T-helper 9 cell (primary cell): ENCODE measurements around the gene ABTB2.

Experiments used
- DNase-seq: peaks from one replicate; pipeline ENCODE4 v3.0.0-alpha.2; 2020

The ABTB2 gene

DNA sequence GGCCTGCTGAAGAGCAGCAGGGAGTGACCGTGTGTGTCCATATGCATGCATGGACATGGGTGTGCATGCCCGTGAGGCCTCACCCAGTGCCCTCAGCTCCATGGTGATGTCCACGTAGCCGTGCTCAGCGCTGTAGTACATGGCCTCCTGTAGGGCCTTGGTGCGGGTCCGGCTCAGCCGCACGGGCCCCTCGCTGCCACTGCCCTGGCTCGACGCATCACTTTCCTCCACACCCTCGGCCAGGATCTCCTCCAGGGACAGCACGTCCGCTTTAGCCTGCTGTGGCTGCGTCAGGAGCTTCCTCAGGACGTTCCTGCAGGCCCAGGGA is 195.4 kb downstream of the ABTB2 start:
- DNase-seq, result no peak

DNA sequence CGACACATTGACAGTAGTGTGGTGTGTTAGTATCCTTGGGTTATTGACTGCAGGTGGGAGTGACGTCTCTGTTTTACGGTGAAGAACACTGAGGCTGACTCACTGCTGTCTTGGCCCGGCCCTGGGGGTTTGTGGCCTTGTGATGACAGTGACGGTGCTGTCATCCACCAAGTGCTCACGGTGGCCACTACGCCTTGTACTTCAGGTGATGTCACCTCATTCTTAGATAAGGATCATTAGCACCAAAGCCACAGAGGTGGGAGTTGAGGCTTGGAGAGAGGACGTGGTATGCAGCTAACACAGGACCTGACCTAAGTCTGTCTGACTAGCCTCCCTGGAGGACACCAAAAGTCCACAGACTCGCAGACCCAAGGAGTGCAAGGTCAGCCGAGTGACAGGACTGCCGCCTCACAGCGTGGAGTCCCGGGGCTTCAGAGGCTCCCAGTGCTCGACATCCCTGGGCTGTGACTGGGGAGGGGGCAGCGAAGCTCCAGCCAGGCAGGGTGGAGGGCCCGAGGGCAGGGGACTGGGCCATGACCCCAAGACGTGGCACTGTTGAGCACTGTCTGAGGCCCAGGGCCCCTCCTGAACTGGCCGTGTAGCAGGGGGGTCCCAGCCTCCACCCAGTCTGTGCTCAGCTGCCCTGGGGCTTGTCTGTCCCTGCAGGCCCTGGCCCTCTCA is 195.9 kb downstream of the ABTB2 start:
- DNase-seq, result no peak

DNA sequence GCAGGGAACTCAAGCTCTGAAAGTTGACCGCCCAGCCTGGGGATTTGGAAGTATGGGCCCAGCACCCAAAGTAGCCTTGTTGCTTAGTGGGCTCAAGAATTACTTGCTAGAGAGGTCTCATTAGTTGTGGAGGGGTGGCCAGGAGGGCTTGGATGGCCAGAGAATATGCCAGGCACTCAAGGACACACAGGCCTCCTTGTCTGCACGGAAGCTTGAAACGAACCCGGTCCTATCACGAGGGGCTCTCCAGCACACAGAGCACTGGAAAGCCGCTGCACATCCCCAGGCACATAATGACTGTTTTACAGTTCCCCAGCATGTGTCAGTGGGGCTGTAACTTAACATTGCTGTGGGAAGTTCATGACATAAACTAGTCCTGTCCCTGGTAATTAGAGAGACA is 196.4 kb downstream of the ABTB2 start:
- no peak for DNase-seq

DNA sequence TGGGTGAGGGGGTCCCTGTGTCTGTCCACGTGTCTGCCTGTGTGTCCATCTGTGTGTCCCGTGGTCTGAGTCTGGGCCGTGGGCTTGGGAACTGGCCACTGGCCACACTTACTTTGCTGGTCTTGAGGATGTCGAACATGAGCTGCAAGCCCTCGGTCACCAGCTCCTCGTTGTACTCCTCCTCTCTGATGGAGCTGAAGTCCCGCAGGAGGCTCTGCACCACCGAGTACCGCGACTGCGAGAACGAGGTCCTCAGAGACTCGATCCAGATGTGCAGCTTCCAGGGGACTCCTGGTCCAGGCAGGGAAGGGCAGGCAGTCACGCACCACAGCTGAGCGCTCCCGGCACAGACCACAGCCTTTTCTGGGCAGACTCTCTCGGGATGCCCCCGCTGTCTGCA is 197.0 kb downstream of the ABTB2 start:
- no peak for DNase-seq

DNA sequence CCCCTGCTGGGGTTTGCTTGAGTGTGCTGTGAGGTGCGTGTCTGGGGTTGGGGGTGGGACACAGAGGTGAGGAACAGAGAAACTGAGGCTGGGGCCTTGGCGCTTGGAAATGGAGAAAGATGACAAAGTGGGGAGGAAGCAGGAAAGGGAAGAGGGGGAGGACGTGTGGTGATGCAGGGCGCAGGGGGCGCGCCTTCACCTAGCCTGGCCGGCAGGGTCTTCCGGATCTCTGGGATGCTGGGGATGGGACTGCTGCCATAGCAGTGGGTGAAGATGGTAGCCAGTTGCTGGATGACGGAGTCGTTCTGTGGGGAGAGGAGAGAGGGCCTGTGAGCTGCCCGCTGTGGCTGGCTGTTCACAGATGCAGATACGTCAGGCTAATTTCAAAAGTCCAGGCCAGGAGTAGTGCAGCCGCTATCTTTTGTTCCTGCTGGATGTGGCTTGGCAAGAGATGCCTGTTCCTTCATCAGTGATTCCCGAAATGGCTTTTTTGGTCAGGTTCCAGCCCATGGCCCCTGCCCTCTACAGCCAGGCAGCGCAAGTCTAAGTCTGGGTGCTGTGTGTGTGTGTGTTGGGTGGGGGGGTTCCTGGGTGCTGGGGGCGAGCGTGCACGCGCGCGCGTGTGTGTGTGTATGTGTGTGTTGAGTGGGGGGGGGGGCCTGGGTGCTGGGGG is 197.6 kb downstream of the ABTB2 start:
- no peak for DNase-seq

DNA sequence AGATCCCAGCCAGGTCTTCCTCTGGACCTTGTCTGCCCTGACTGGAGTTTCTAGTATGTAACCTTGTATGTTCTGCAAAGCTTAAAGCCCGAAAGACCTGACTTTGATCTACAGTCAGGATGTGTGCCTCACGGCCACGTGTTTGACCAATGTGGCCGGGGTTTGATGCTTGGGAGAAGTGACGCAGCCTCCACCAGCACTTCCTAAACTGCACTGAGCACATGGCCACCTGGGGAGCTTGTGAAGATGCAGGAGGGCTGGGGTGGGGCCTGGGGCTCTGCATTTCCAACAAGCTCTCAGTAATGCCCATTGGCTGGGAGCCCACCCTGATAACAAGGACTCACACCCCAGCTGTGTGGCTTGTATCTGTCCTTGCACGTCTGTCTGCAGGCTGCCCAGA is 199.1 kb downstream of the ABTB2 start:
- no peak for DNase-seq

DNA sequence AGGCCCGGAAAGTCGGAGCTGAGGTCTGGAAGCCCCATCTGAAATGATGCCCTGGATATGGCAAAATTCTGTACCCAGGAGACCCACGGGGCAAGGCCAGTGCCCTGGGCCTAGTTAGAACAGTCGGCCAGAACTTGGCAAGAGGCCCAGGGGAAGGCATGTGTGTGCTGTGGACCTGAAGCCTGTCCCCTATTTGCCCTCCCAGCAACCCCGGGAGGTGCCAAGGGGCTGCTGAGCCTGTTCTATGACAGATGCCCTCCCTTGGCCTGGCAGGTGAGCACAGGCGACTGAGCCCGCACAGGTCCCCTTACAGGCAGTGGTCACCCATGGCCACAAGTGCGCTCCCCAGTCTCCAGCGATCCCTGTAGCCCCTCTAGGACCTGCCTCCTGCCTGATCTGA is 200.6 kb downstream of the ABTB2 start:
- DNase-seq, result no peak

DNA sequence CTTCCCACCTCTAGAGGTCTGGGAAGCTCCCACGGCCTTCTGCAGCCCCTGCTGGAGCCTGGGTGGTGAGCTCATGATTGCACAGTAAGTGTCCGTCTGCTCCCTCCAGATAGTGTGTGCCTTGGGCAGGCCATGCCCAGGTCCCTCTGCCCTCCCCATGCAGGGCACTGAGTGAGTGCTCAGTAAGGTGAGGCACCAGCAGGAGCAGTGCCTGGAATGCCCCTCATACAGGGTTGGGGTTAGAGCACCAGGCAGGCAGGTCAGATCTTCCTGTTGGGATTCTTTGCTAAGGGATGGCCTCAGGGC is 202.1 kb downstream of the ABTB2 start:
- no peak for DNase-seq

DNA sequence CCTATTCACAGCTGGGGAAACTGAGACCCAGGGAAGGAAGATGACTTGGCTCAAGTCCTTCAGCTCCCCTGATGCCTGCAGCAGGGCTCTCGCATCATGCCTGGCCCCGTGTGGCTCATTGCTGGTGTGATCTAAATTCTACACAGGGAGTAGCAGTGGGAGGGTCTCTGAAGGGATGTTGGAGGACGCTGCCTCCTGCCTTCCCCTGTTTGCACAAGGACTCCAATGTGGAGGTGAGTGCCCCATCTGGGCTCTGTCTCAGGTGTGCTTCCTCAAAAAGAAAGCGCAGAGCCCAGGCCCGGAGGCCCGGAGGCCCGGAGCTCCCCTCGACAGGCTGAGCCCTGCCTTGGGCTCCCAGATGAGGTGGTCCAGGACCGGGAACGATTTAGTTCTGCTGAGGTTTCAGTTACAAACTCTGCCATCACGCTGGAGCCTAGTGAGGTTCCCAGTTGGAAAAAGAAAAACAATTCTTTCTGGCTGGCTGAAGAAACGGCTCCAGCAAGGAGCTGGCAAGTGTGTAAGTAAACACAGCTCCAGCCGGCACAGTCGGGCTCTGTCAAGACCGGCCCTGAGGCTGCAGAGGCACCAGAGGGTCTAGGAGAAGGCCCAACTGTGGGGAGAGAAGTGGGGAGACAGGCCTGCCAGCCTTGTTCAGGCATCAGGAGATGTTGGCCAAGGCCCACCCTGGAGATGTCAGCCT is 202.6 kb downstream of the ABTB2 start:
- DNase-seq, result no peak

DNA sequence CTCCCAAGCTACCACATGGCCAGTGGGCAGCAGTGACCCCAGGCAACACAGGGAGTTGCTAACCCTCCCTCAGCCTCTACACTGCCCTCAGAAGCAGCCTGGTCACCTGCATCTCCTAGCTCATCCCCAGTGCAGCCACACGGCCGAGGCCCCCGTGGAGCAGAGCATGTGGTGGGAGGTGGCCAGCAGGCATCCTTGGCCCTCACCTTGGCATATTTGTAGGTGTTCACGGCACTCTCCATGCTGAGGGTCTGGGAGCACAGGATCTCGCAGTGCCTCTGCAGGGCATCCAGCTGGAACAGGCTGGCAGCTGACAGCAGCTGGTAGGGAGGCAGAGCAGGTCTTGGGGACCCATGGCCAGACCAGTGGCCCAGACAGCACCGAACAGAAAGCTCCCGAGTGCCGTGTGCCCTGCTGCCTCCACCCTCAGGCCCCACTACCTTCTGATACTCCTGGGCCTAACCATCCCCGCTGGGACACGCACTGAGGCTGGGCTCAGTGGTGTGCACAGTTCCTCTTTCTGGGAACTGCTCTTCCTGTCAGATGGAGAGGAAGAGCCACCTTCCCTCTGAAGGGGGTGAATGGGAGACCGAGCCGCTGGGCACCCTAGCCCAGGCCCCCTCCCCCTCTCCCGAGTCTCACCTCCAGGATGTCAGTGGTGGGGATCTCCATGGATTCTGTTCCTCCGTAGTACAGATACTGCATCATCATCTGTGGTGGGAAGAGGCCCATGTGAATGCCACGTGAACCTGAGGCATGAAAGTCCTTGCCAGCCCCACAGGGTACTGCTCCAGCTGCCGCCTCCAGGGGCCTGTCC is 203.5 kb downstream of the ABTB2 start:
- no peak for DNase-seq

DNA sequence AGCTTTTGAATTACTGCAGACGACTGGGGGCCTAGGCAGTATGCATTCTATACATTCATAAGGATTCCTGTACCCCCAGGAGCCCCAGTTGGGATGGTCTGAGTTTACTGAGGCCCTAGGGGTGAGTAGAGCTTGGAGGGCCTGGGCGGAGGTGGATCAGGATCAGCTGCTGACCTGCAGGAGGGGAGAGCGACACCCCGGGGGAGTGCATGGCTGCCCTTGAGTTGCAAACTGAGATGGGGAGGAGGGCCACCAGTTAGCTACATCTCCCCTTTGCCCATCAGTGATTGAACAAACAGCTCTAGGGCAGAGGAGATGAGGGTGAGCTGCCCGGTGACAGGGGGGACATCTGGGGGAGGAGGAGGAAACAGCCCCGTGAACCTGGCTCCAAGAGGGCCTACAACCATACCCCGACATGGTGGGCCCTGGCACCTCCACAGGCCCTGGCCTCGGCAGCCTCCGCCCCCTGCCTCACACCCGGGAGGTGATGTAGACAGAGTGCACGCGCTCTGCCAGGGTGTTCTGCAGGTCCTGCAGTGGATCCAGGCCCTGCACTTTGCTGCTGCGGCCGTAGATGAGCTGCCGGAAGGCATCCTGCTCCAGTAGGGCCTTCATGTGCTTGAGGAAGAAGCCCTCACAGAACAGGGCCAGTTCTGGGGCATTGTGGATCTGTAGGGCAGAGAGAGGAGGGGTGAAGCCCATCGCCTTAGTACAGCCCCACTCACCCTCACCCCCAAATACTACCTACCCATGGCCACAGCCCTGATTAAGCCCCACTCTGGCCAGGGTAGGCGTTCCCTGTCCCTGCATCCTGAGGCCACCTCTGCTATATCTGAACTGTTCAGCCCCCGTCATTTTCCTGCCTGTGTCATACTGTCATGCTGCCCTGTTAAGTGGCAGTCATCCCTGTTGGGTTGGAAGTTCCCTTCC is 205.6 kb downstream of the ABTB2 start:
- no peak for DNase-seq

DNA sequence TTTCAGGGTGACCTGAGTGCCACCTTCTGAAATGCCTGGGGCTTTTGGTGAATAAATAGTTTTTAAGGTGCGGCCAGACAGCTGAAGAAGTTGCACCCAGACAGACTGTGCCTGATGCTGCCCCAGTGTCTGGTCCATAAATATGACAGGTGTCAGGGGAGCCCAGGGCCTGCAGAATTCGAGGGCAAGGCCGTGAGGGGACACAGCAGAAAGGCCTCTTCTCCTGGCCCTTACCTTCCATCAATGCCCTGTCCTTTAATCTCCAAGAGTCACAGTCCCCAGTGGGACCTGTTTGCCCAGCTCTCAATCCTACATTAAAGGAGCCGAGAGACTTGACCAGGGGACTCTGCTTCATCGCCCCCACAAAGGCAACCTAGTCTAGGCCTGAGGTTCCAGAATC is 206.6 kb downstream of the ABTB2 start:
- no peak for DNase-seq

DNA sequence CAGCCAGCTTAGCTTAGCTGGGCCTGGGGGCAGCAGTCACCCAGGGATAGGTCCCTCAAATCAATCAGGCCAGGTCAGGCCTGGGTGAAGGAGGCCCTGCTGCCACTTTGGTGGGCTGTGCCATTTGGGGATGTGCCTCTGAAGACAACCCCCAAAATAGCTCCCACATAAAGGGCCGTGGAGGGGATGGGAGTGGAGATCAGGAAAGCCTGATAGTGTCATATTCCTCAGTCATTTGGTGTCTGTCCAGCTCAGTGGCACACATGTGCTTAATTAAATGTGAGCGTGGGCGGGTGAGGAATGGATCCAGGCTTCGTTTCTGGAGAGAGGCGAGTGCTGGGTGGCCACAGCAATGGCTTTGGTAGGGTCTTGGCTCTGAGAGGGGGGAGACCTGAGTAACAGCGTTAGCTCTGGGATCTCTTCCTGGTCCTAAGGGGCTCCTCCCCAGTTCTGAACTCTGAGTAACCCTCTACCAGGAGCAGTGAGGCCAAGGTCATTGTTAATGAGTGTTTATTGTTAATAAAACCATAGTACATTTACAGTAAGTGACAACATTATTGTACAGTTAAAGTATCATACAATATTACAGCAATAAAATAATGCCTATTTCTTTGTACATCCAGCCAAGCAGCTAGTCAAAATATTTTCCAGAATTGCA is 207.2 kb downstream of the ABTB2 start:
- no peak for DNase-seq

DNA sequence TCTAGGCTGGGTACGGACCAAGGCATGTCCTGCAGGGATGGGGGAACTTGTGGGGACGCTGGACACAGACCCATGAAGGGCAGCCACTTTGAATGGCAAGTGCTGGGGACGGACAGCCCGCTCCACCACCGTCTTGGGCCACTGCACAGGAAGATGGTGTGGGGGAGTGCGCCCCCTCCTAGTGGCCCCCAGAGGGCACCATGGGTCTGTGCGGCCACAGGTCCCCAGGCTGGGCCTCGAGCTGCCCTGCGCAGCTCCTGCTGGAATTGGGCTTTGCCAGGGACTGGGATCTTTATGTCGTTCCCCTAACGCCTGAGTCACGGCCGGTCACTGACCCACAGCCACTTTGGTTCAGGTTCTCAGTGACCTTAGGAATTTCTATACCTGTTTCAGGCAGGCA is 208.0 kb downstream of the ABTB2 start:
- DNase-seq, result no peak

DNA sequence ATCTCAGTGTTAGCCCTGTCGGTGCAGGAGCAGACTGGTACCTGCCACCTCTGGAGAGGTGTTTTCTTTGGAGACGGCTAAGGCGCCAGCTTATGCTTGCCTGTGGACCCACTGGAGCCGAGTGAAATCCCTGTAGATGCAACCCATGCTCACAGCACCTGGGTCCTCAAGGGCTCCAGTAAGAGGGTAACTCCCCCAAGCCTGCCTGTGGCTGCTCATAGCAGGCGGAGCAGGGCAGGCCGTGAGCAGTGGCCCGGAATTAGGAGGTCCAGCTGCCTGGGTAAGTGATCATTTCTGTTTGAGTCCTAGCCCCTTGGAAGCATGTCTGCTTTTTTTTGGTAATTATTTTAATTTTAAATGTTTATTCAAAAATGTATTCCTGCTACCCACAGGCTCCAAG is 208.5 kb downstream of the ABTB2 start:
- no peak for DNase-seq

DNA sequence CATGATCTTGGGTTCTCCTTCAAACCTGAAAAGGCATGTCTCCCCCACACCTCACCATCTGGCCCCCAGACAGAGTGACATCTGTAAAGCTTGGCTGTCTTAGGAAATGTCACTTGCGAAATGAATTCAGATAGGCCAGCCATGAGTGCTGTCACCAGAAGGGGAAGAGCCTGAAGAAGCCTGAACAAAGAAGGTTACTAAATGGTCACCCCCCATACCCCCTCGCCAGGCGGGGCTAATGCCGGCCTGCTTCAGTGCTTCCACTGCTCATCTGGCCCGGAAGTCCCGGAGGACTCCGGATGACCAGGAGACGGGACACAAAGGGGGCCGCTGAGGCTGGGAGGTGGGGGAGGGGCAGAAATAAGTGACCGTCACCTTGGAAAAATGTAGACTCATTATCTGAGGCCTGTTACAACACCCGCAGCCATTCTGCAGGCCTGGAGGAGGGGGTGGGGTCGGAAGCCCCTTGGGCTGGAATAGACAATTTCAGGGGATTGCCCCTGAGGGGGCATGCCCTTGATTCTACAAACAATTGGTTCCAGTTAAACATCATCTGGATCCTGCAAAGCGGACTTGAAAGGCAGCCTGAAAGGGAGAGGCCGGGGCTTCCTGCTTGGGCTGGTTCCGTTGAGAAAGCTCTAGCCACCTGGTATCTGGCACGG is 209.2 kb downstream of the ABTB2 start:
- DNase-seq, result no peak

DNA sequence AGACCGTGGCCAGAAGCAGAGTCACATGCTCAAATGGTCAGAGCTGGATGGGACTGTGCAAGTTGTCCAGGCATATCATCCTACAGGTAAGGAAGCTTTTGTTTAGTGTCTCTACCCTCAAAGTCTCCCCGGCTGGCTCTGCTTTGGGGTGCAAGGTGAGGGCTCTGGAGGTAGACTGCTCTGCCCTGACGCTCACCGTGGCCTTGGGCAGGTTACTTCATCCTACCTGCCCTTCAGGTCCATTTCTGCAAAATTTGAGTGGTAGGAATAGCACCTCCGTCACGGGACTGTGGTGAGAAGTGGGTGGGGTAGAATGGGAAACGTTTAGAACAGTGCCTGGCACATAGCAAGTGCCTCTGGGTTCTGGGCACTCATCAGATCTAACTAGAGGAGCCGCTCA is 210.2 kb downstream of the ABTB2 start:
- DNase-seq, result no peak

DNA sequence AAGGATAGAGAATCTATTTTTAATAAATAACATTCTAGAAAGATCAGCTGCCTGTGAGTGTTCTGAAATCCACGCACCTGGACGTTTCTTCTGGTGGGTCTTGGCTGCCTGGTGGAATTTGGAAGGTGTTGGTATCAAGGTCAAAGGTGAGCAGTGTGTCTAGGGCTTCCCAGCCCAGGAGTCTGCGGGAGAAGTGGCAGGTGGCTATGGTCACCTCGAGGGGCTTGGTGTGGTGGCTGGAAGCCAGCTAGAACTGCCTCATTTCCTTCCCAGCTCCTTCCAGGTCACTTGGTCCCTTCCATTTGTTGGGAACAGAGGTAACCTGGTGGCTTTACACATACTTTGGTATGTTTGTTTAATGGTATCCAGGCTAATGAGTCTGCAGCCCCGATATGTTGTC is 210.9 kb downstream of the ABTB2 start:
- DNase-seq, result no peak

DNA sequence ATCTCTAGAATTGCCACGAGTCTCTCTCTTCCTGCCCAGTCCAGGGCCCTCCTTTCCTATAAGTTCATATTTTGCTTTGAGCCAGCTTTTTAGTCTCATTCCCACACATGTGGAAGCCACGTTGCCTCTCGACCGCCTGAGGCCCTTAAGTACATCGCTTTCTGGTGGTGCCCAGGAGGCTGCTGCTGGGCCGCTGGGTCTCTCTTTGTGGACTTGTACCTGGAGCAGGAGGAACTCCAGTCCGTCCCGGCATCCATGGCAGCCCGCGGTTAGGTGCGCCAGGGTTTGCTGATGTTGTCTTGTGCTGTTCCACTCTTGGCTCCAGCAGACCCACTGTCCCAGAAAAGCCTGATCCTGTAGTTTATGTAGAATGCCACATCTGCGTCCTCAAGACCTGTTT is 211.4 kb downstream of the ABTB2 start:
- no peak for DNase-seq

DNA sequence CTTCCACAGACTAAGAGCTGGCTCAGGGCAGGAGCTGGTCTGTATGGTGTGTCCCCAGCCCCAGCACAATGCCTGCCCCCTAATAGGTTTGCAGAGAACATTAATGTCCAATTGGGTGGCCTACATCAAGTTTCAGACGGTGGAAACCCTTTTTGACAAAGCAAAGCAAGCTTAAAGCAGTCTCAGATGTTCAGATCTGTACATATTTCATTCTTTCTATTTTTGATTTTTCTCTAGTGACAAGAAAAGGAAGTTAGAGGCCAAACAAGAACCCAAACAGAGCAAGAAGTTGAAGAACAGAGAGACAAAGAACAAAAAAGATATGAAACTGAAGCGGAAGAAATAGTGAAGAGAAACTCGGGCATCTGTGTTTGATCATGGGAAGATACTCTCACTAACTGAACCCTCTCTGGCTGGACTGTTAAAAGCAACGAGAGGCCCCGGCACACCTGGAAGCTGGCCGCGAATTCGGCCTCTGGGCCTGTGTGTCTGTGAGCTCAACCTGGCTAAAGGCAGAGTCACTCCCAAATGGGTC is 211.9 kb downstream of the ABTB2 start:
- no peak for DNase-seq

DNA sequence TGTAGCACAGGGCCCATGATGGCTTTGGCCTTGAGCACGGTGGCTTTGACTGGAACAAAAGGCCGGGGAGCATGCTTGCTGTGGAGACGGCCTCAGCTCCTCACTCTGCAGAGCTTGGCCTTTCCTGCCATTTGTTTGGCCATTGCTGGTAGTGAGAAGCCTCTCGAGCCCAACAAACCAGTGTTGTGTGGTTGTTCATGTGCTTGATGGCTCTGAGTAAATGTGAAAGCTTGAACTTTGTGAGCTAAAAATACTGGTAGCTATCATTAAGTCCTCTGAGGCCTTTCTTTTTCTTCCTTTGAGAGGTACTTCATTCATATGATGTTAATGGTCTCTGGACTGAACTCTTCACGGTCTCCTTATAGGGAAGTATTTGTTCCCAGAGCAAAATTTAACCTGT is 212.7 kb downstream of the ABTB2 start:
- DNase-seq, result no peak
